IMR-90 (cell line): Measurements from ENCODE around the gene ARAP2. TPM values are rescaled to one million over a fixed set of nuclear protein-coding genes. Genes with fewer than 3 reads are reported as not detected.
A peak's percentile ranks its signal among the peaks of the same experiment; 100 is the strongest.

Source experiments
- ATAC-seq: fragments of 200-7000 bp; cut with Tn5 transposase; 2 replicates; pipeline ENCODE4 v1.9.1; 2020; ENCODE audit warnings: low read depth, mild to moderate bottlenecking, moderate library complexity
- BruUV-seq: library from RNA; stranded (reverse); fragments of 400-500 nt; replicated peaks from 2 replicates; lab custom pipeline; 2021; lab: Mats Ljungman, UMichigan
- CTCF ChIA-PET: fragments of 300-600 bp; formaldehyde crosslinking; extraction: SDS; loops from one replicate; lab custom pipeline; 2021; ENCODE audit warnings: antibody characterized with exemption; lab: Yijun Ruan, JAX
- POLR2A ChIA-PET: fragments of 300-600 bp; sonication (Branson Sonifier 250); formaldehyde crosslinking; loops from one replicate; lab custom pipeline; 2022; ENCODE audit warnings: antibody characterized with exemption; ENCODE audit not compliant: unreplicated experiment; lab: Charles Lee
- DNase-seq: peaks from one replicate; pipeline ENCODE4 v3.0.0; 2013
- H2AFZ ChIP-seq: replicated peaks from 2 replicates; pipeline ENCODE3; 2013; ENCODE audit warnings: low read length, mild to moderate bottlenecking; ENCODE audit not compliant: poor library complexity
- H2AK5ac ChIP-seq: 2 replicates; pipeline ENCODE4 v1.6.1; 2013; ENCODE audit warnings: low read depth, low read length, inconsistent platforms
- H2AK9ac ChIP-seq: replicated peaks from 2 replicates; pipeline ENCODE3; 2013; ENCODE audit warnings: mild to moderate bottlenecking, low read depth, low read length, moderate library complexity; ENCODE audit not compliant: poor library complexity
- H2BK120ac ChIP-seq: 2 replicates; pipeline ENCODE4 v1.6.1; 2013; ENCODE audit warnings: low read depth, low read length, inconsistent platforms
- H2BK15ac ChIP-seq: 3 replicates; pipeline ENCODE4 v1.6.1; 2013; ENCODE audit warnings: low read depth, low read length, inconsistent platforms
- H2BK20ac ChIP-seq: 2 replicates; pipeline ENCODE4 v1.6.1; 2013; ENCODE audit warnings: low read depth, mild to moderate bottlenecking, inconsistent platforms, low read length, moderate library complexity
- H2BK5ac ChIP-seq: 2 replicates; pipeline ENCODE4 v1.6.1; 2013; ENCODE audit warnings: mild to moderate bottlenecking, low read depth, low read length, inconsistent platforms; ENCODE audit not compliant: poor library complexity, severe bottlenecking
- H3K14ac ChIP-seq: replicated peaks from 2 replicates; pipeline ENCODE4 v1.6.1; 2013; ENCODE audit warnings: low read depth, low read length, inconsistent platforms
- H3K18ac ChIP-seq: 2 replicates; pipeline ENCODE4 v1.6.1; 2013; ENCODE audit warnings: low read depth, low read length, control low read depth
- H3K23ac ChIP-seq: 2 replicates; pipeline ENCODE4 v1.6.1; 2013; ENCODE audit warnings: low read depth, low read length, inconsistent platforms
- H3K27ac ChIP-seq: 2 replicates; pipeline ENCODE4 v1.5.1; 2013; ENCODE audit warnings: mild to moderate bottlenecking, control low read depth, low read length; ENCODE audit not compliant: insufficient read depth
- H3K27me3 ChIP-seq: 2 replicates; pipeline ENCODE4 v1.6.1; 2013; ENCODE audit warnings: low read length; ENCODE audit not compliant: control insufficient read depth, insufficient read depth
- H3K36me3 ChIP-seq: 2 replicates; pipeline ENCODE4 v1.6.1; 2013; ENCODE audit warnings: low read length, mixed read lengths; ENCODE audit not compliant: control insufficient read depth, insufficient read depth
- H3K4ac ChIP-seq: 2 replicates; pipeline ENCODE4 v1.6.1; 2013; ENCODE audit warnings: low read depth, low read length, inconsistent platforms
- H3K4me1 ChIP-seq: 2 replicates; pipeline ENCODE4 v1.6.1; 2013; ENCODE audit warnings: low read length, mixed read lengths; ENCODE audit not compliant: control insufficient read depth, insufficient read depth
- H3K4me2 ChIP-seq: 2 replicates; pipeline ENCODE4 v1.6.1; 2013; ENCODE audit warnings: low read depth, mild to moderate bottlenecking, control low read depth, low read length, moderate library complexity
- H3K4me3 ChIP-seq: 2 replicates; pipeline ENCODE4 v1.5.1; 2013; ENCODE audit warnings: low read depth, mild to moderate bottlenecking, control low read depth, low read length, moderate library complexity; ENCODE audit not compliant: insufficient read depth
- H3K56ac ChIP-seq: 2 replicates; pipeline ENCODE4 v1.6.1; 2013; ENCODE audit warnings: low read length, inconsistent platforms; ENCODE audit not compliant: insufficient read depth; ENCODE audit errors: extremely low read depth
- H3K79me1 ChIP-seq, 2 experiments: 2 replicates each; pipeline ENCODE4 v1.6.1; 2013; ENCODE audit warnings: low read length in 2 of 2, inconsistent platforms in 1 of 2, low read depth in 1 of 2
- H3K9ac ChIP-seq: 2 replicates; pipeline ENCODE4 v1.6.1; 2013; ENCODE audit warnings: low read depth, low read length, control low read depth
- H3K9me1 ChIP-seq: 2 replicates; pipeline ENCODE4 v1.6.1; 2013; ENCODE audit warnings: low read length, inconsistent platforms; ENCODE audit not compliant: insufficient read depth
- H3K9me3 ChIP-seq: 2 replicates; pipeline ENCODE4 v1.6.1; 2013; ENCODE audit warnings: low read length; ENCODE audit not compliant: control insufficient read depth, insufficient read depth
- H4K20me1 ChIP-seq: 2 replicates; pipeline ENCODE4 v1.6.1; 2013; ENCODE audit warnings: low read length, inconsistent platforms; ENCODE audit not compliant: insufficient read depth
- H4K5ac ChIP-seq: 2 replicates; pipeline ENCODE4 v1.6.1; 2013; ENCODE audit warnings: mild to moderate bottlenecking, low read depth, low read length, control low read depth
- H4K8ac ChIP-seq, 2 experiments: 2 replicates each; pipeline ENCODE4 v1.6.1; 2013; ENCODE audit warnings: low read depth in 2 of 2, low read length in 2 of 2, control low read depth in 1 of 2, inconsistent platforms in 1 of 2
- H4K91ac ChIP-seq: 2 replicates; pipeline ENCODE4 v1.6.1; 2013; ENCODE audit warnings: low read depth, low read length, inconsistent platforms; ENCODE audit not compliant: insufficient read depth
- CHD1 ChIP-seq: IDR thresholded peaks from 2 replicates; pipeline ENCODE4 v1.6.1; 2012; ENCODE audit warnings: low read depth, low read length, improper control_type of control experiment
- MXI1 ChIP-seq: IDR thresholded peaks from 2 replicates; pipeline ENCODE4 v1.6.1; 2012; ENCODE audit warnings: low read depth, mild to moderate bottlenecking, low read length, moderate library complexity, borderline replicate concordance
- POLR2A ChIP-seq: IDR thresholded peaks from 2 replicates; pipeline ENCODE4 v1.6.1; 2012; ENCODE audit warnings: mild to moderate bottlenecking, low read depth, low read length
- WGBS, 2 experiments: methylation state at CpG; one replicate each; pipeline versions ENCODE4 v1.1.5 to v1.1.7; 2013; ENCODE audit warnings: missing lambda C conversion rate in 2 of 2; ENCODE audit not compliant: insufficient read length in 1 of 2; ENCODE audit errors: extremely low coverage in 2 of 2; 5-methylcytosine and 5-hydroxymethylcytosine counted together
- dilution Hi-C: fragments of 300-500 bp; cut with HindIII; formaldehyde crosslinking; loops from one replicate; pipeline ENCODE4 v1.14.3; 2018; ENCODE audit warnings: low sequenced_read_pairs; ENCODE audit not compliant: unreplicated experiment
- in situ Hi-C: fragments of 300-500 bp; cut with MboI; formaldehyde crosslinking; loops from 3 replicates; pipeline ENCODE4 v1.14.3; 2019; ENCODE audit warnings: low sequenced_read_pairs, inconsistent platforms, mixed read lengths
- intact Hi-C: fragments of 100-400 bp; cut with micrococcal nuclease; formaldehyde crosslinking; loops from 2 replicates; pipeline ENCODE4 v1.10.0; 2022
- polyA plus RNA-seq, 3 experiments: library from polyadenylated mRNA; depleted of rRNA; stranded (reverse); fragments of >200 nt; gene quantifications; 2 replicates each; pipeline ENCODE4 v1.2.3, GENCODE V29; 2012; ENCODE audit warnings: low replicate concordance in 1 of 3
- total RNA-seq: library from RNA; depleted of rRNA; stranded (reverse); fragments of >200 nt; gene quantifications from 2 replicates; pipeline ENCODE4 v1.2.3, GENCODE V29; 2012

Gene ARAP2
- total and polyA plus RNA-seq, 2 of the 4 experiments (the other 2 are of a cell fraction) = 0.32 to 1.8 TPM

DNA sequence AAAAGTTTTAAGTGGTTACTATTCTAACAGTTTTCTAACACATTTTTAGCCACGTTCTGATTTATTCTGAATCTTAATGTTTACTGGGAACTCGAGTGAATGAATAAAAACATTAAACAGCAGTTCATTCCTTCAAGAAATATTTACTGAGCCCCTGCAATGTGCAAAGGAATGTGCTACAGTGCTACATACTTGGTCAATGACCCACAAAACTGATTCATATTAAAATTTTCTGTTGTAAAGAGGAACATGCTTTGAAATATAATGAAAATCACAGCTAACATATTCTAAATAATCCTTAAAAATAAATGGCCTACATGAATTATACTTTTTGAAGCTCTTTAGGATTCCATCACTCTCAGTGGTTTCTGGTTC lies 78.7 kb downstream of the ARAP2 start:
- Histone ChIP-seq H3K56ac (no peak overlapping the region), H4K20me1 (no peaks in the 10 kb centered on the region), H3K4ac (no peak overlapping the region), H3K36me3 (no peaks in the 10 kb centered on the region), H4K8ac (no peak overlapping the region), H3K23ac (no peak overlapping the region), H3K9ac (no peak overlapping the region), H2BK5ac (no peak overlapping the region), H4K5ac (no peak overlapping the region), H3K4me1 (no peaks in the 10 kb centered on the region), H3K18ac (no peak overlapping the region), H3K27ac (no peak overlapping the region), H3K9me3 (no peaks in the 10 kb centered on the region), H4K91ac (no peak overlapping the region), H2BK120ac (no peak overlapping the region), H2AK5ac (no peak overlapping the region), H2AK9ac (no peak overlapping the region), H3K9me1 (no peaks in the 10 kb centered on the region), H3K79me1 (no peaks in the 10 kb centered on the region), H3K14ac (no peak overlapping the region), H3K4me3 (no peak overlapping the region), H2AFZ (no peak overlapping the region), H2BK20ac (no peak overlapping the region), H2BK15ac (no peak overlapping the region), H3K4me2 (no peak overlapping the region), H3K27me3 (no peaks in the 10 kb centered on the region)
- TF ChIP-seq POLR2A (no peak), CHD1 (no peak), MXI1 (no peak)
- no CpG with 5 or more reads among the region's 2 CpGs for WGBS, 2 experiments
- intact Hi-C loops = no loop called here
- ChIA-PET CTCF (no interaction called here), POLR2A (no interaction called here)
- no TSS peak for BruUV-seq
- in situ Hi-C loops = no loop called here
- peak; percentile 28 for DNase-seq
- ATAC-seq = no peak
- dilution Hi-C loops = no loop called here
